Glutamatergic neuron (in vitro differentiated cells): ENCODE data around the gene PTPRC. TPM values are rescaled to one million over a fixed set of nuclear protein-coding genes. Genes with fewer than 3 reads are reported as not detected.

Experiments
- DNase-seq: peaks from one replicate; pipeline ENCODE4 v3.0.0; 2022
- H3K27ac Mint-ChIP-seq: one replicate; pipeline ENCODE4 v1.8.0; 2020; ENCODE audit warnings: mild to moderate bottlenecking, mixed read lengths, inconsistent platforms; ENCODE audit not compliant: unreplicated experiment
- H3K27me3 Mint-ChIP-seq: one replicate; pipeline ENCODE4 v1.8.0; 2020; ENCODE audit warnings: mild to moderate bottlenecking, moderate library complexity, mixed read lengths, inconsistent platforms; ENCODE audit not compliant: unreplicated experiment
- H3K36me3 Mint-ChIP-seq: one replicate; pipeline ENCODE4 v1.8.0; 2020; ENCODE audit warnings: mild to moderate bottlenecking, mixed read lengths, inconsistent platforms; ENCODE audit not compliant: unreplicated experiment
- H3K4me1 Mint-ChIP-seq: one replicate; pipeline ENCODE4 v1.8.0; 2020; ENCODE audit warnings: mild to moderate bottlenecking, low read depth, mixed read lengths, inconsistent platforms; ENCODE audit not compliant: unreplicated experiment
- H3K4me3 Mint-ChIP-seq: one replicate; pipeline ENCODE4 v1.8.0; 2020; ENCODE audit warnings: mild to moderate bottlenecking, mixed read lengths, inconsistent platforms; ENCODE audit not compliant: unreplicated experiment
- H3K9me3 Mint-ChIP-seq: one replicate; pipeline ENCODE4 v1.8.0; 2020; ENCODE audit warnings: mild to moderate bottlenecking, moderate library complexity, mixed read lengths, inconsistent platforms; ENCODE audit not compliant: unreplicated experiment
- CTCF ChIP-seq: fragments of 200-600 bp; sonication (generic); IDR thresholded peaks from one replicate; pipeline ENCODE4 v1.5.0; 2021; ENCODE audit not compliant: partially characterized antibody, unreplicated experiment
- total RNA-seq: library from RNA; stranded (reverse); fragmentation: NEBNext Ultra II Directional; extraction: Animal tissue kit (Norgen Biotek cat#: 25700); gene quantifications from one replicate; pipeline ENCODE4 v1.2.1, GENCODE V29; 2021; ENCODE audit not compliant: unreplicated experiment

Gene PTPRC
- total RNA-seq, 1 donor from 2014 or later = not detected

- H3K27me3 Mint-ChIP-seq = no peaks in the 10 kb centered on the region
- no peak for TF ChIP-seq CTCF
- no peak for DNase-seq
- no peak overlapping the region for H3K27ac Mint-ChIP-seq
- no peaks in the 10 kb centered on the region for H3K4me1 Mint-ChIP-seq
- no peaks in the 10 kb centered on the region for H3K36me3 Mint-ChIP-seq
- no peaks in the 10 kb centered on the region for H3K9me3 Mint-ChIP-seq
- no peak overlapping the region for H3K4me3 Mint-ChIP-seq
Measured at GRCh38 chr1:198774421-198774820, 135.6 kb downstream of the PTPRC start.

GRCh38 chr1:198775606-198776005 lies 136.8 kb downstream of the PTPRC start:
- no peak for TF ChIP-seq CTCF
- H3K4me1 Mint-ChIP-seq = no peaks in the 10 kb centered on the region
- H3K4me3 Mint-ChIP-seq = no peak overlapping the region
- H3K9me3 Mint-ChIP-seq = no peaks in the 10 kb centered on the region
- no peak for DNase-seq
- no peaks in the 10 kb centered on the region for H3K27me3 Mint-ChIP-seq
- no peak overlapping the region for H3K27ac Mint-ChIP-seq
- no peaks in the 10 kb centered on the region for H3K36me3 Mint-ChIP-seq

- no peak for DNase-seq
- Mint-ChIP-seq H3K27ac (no peak overlapping the region), H3K9me3 (no peaks in the 10 kb centered on the region), H3K4me3 (no peak overlapping the region), H3K4me1 (no peaks in the 10 kb centered on the region), H3K27me3 (no peaks in the 10 kb centered on the region), H3K36me3 (no peaks in the 10 kb centered on the region)
- no peak for TF ChIP-seq CTCF
Measured at GRCh38 chr1:198776602-198777029, 137.8 kb downstream of the PTPRC start.

GRCh38 chr1:198778049-198778448 lies 139.2 kb downstream of the PTPRC start:
- Mint-ChIP-seq H3K27ac (no peak overlapping the region), H3K36me3 (no peaks in the 10 kb centered on the region), H3K27me3 (peaks cover 1% of the 10 kb centered on the region), H3K4me1 (no peaks in the 10 kb centered on the region), H3K4me3 (no peak overlapping the region), H3K9me3 (no peaks in the 10 kb centered on the region)
- DNase-seq = no peak
- no peak for TF ChIP-seq CTCF

GRCh38 chr1:198780376-198780775 lies 141.5 kb downstream of the PTPRC start:
- Mint-ChIP-seq H3K27ac (no peak overlapping the region), H3K4me3 (no peak overlapping the region), H3K36me3 (no peaks in the 10 kb centered on the region), H3K9me3 (no peaks in the 10 kb centered on the region), H3K4me1 (no peaks in the 10 kb centered on the region), H3K27me3 (peaks cover 1% of the 10 kb centered on the region)
- no peak for TF ChIP-seq CTCF
- no peak for DNase-seq
